Right ventricle myocardium inferior (tissue), 1 donor: Measurements from ENCODE around the gene RHBG. TPM values are rescaled to one million over a fixed set of nuclear protein-coding genes. Genes with fewer than 3 reads are reported as not detected.
"Not testable (repeated sequence)": the region's sequence is repeated elsewhere in the genome, so short reads cannot be mapped to it uniquely, and the experiment has no call there.

Source experiments
- ATAC-seq: fragments of 200-7000 bp; cut with Tn5 transposase; one replicate; pipeline ENCODE4 v1.9.1; 2020; ENCODE audit warnings: mild to moderate bottlenecking, moderate library complexity
- DNase-seq: peaks from one replicate; pipeline ENCODE4 v3.0.0; 2021; ENCODE audit errors: missing footprints
- intact Hi-C: fragments of 100-400 bp; cut with DNase I; formaldehyde crosslinking; loops from one replicate; pipeline ENCODE4 v1.11.0; 2022
- total RNA-seq: library from RNA; stranded (reverse); fragmentation: NEBNext Ultra II Directional; extraction: Animal tissue kit (Norgen Biotek cat#: 25700); gene quantifications from one replicate; pipeline ENCODE4 v1.2.1, GENCODE V29; 2021
- donor health status: DM: no; HTN: yes; CAD: no; lungs with severe emphysema.

The RHBG gene
- total RNA-seq, 1 donor from 2014 or later, result not detected

DNA sequence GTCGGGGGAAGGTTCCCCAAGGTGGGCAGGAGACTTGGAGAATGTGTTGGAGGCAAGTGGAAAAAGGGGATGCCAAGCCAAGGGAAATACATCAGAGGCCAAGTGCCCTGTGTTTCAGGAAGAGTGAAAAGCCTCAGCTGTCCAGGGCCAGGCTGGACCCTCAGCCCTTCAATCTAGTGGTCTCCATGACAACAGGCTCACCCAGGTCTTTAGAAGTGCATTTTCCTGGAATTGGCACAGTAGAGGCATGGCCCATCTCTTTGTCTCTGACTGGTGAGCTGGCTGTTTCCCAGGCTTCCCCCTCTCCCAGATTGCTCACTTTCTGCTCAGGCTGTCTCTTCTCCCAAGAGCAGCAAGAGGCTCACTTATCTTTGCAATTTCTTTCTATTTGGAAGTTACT is 10.4 kb upstream of the RHBG start:
- ATAC-seq, result no peak
- no peak for DNase-seq
- intact Hi-C loops, result no loop called here

DNA sequence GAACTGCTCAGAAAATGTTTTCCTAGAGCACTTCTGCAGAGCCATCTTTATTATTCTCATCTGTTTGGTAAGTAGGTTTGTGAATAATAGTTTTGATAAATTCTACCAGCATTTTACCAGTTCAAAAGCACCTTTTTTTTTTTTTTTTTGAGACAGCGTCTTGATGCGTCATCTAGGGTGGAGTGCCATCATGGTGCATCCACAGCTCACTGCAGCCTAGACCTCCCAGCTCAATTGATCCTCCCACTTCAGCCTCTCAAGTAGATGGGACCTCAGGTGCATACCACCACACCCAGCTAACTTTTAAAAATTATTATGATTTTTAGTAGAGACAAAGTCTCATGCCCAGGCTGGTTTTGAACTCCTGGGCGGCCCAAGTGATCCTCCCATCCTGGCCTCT is 9.8 kb upstream of the RHBG start:
- intact Hi-C loops, result no loop called here
- DNase-seq (no peak), ATAC-seq (no peak)

DNA sequence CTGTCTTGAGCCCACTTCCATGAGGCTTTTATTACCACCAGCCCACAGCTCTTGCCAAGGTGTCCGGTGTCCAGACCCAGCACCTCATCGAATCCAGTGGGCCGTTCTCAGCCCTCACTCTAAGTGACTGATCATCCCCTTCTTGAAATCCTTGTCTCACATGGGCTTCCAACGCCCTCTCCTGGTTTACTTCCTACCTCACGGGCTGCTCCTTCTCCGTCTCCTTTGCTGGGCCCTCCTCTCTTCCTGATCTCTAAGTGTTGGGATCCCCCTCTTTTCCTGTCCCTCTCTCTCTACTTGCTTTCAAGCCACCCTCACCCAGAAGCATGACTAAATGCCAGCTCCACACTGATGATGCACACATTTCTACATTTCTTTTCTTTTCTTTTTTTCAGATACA is 9.0 kb upstream of the RHBG start:
- ATAC-seq, result no peak
- no peak for DNase-seq
- intact Hi-C loops, result no loop called here

DNA sequence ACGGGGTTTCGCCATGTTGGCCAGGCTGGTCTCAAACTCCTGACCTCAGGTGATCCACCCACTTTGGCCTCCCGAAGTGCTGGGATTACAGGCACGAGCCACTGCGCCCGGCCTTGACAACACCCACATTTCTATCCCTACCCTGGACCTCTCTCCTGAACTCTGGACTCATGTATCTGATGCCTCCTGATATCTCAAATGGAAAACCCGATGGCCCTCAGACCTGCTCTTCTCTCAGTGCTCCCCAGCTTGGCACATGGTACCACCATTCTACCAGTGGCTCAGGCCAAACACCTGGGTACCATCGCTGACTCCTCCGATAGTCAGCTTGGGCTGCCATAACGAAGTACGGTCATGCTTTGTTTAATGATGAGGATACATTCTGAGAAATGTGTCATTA is 8.5 kb upstream of the RHBG start:
- ATAC-seq, result no peak
- intact Hi-C loops, result no loop called here
- no peak for DNase-seq

DNA sequence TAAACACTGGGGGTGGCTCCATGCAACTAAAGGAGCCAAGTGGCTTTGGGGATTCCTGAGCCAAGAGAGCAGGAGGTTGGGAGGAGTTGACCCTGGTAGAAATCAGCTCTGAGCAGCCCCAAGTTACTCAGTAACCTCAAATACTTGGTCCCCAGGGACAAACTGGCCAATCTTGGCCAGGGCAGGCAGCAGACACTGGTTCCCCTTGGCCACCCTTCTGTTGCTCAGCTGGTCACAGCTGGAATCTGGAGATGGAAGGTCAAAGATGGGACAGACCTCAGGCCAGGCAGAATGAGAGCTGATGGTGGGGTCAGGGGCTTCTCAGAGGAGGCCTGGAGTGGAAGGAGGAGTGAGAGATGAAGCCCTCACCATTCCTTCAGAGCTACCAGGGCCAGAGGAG is 3.3 kb upstream of the RHBG start:
- ATAC-seq (no peak), DNase-seq (no peak)
- intact Hi-C loops, result no loop called here

DNA sequence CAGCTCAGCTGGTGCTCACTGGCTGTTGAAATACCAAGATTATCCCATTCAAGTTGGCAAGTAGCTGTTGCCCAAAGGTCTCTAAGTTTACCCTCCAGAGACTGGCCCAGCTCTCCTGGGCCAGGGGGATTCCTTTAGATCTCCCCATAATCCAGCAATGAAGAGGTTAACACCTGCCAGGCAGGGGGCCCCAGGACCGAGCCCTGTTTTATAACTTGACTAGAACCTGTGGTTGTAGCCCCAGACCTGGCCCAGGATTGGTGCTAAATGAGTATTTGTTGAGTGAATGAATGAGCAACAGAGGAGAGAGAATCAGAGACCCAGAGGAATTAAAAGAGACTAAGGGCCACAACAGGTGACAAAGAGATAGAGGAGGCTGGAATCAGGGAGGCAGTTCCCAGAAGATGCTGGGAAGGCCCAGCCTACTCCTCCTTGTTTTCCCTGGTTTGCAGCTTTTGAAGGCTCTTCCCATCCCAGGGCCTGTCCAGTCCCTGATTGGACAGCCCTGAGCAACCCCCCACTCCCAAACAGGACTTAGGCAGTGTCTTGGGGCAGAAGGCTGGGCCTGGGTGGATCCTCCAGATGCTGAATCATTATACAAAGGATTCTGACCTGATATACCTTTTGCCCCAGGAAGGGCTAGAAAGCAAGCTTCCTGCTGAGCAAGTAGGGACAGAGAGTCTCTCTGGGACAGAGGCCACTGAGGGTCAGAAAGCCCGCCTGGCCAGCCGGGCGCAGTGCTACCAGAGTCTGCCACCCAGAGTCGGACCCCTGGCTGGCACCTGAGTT is 2.4 kb upstream of the RHBG start:
- ATAC-seq, result no peak
- intact Hi-C loops, result no loop called here
- no peak for DNase-seq

DNA sequence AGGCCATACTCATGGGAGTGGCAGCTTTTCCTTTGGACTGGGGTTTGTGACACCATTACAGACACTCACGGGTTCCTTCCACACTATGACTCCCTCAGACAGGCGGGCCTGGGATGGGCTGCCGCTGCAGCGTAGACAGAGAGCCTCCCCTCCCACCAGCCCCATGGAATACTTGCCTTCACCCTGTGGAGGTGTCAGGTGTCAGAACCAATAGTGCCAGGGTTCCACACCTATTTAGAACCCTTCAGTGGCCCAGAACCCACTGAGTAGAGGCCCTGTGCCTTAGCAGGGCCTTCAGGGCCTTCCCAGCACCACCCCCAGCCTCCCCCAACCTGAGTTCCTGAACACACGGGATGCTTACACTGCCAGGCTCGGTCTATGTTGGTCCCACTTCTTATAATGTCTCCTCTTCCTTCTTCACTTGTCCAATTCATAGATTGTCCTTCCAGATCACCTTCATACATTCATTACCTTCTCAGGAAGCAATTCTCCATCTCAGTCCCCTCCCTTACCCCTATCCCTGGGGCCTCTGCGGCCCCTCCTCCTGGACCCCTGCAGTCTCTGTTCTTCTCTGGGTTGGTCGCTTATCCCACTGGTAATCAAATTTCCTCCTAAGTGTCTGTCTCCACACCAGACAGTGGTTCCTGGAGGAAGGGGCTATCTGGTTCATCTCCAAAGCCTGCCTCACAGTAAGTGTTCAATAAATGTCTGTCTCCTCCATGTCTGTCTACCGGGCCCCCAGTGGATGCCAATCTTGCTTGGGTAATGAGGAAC is 1.4 kb upstream of the RHBG start:
- DNase-seq, result no peak
- intact Hi-C loops, result no loop called here
- no peak for ATAC-seq

DNA sequence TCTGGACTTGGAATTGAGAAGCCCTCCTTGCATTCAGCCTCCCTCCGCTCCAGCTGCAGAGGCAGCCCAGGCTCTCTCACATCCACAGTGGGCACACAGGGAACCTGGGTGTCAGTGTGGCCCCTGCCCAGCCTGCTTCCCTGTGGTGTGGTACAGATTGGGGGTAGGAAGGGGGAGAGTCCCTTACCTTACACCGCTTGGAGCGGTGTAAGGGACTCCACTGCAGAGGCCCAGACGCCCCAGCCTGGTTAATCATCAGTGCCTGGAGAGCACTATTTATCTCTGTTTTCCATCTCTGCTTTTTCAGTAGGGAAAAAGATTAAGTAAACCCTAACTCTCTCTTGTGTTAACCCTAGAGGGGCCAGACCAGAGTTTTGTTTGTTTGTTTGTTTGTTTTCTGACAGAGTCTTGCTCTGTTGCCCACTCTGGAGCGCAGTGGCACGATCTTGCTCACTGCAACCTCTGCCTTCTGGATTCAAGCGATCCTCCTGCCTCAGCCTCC is 803 bp upstream of the RHBG start:
- DNase-seq (no peak), ATAC-seq (no peak)
- intact Hi-C loops, result no loop called here

DNA sequence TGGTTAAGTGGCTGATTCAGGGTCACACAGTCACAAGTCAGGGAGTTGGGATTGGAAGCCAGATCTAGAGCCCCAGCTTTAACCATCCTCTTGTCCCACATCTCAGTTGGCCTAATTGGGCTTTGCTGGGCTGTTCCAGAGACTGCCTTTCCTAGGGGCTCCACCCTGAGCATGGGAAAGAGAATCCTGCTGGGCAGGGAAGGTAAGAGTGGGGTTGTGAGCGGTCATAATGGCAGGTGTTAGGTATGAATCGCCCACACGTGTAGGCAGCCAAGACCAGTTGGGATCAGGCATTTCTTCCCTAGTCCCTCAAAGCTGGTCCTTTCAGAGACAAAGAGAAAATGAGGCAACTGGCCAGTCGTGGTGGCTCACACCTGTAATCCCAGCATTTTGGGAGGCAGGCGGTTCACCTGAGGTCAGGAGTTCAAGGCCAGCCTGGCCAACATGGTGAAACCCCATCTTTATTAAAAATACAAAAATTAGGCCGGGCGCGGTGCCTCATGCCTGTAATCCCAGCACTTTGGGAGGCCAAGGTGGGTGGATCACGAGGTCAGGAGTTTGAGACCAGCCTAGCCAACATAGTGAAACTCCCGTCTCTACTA is 775 bp downstream of the RHBG start:
- DNase-seq, intact Hi-C loops, ATAC-seq: not testable (repeated sequence)

DNA sequence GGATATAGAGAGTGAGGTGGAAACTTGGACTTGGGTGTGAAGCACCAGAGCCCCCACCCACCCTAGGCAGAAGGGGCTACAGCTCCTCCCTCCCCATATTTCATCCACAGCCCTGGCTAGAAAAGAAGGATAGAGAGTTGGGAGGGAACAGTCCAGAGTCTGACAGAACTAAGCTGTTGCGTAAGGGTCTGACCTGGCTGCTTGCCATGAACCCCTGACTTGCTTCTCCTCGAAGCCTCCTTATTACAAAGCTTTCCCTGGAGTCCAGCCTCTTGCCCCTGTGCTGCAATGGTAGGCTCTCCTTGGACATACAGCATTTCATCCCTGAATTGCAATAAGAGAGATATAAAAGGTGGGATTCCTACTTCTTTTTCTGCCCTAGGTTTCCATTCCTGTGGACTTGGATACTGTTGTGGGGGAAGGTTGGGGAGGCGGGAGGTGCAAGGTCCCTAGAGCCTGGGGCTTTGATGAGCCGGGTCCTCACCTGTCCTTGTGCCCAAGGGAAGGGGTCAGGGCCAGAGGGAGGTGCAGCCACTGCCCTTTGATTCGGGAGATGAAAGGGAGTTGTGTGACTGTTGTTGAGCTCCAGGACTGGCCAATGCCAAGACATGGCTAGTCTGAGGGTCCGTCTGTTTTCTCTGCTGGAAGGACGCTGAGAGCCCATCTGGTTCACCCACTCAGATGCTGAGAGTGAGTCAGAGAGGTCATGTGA is 2.7 kb downstream of the RHBG start:
- intact Hi-C loops, result no loop called here
- peak; percentile 81 for DNase-seq

DNA sequence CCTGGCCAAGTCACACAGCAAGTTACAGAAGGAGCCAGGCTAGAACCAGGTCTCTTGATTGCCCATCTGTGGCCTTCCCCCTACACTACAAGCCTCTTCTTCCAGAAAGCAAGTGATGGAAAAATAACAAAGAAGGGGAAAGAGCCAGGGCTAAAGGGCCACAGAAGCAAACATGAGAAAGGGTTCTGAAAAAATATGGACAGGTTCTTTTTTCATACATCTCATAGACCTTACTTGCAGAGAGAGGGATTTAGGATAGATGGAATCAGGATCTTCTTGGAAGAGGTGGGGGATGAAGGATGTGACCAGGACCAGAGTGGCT is 3.2 kb downstream of the RHBG start:
- DNase-seq (no peak), ATAC-seq (no peak)
- intact Hi-C loops, result no loop called here

More for the DNA sequence above, 2.7 kb downstream of the RHBG start:
- ATAC-seq, result no peak

DNA sequence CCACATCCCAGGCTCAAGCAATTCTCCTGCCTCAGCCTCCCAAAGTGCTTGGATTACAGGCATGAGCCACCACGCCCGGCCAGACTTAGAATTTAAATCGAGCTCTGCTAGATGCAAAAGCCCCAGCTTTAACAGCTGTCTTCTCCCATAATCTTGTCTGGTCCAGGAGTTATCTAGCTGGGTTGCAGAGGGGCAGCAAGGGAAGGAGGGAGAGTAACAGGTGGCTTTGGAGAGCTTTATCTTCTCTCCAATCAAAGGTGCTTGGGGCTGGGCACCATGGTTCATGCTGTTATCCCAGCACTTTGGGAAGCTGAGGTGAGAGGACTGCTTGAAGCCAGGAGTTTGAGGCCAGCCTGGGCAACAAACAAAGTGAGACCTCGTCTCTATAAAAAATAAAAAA is 3.9 kb downstream of the RHBG start:
- ATAC-seq (no peak), DNase-seq (no peak)
- intact Hi-C loops, result no loop called here

DNA sequence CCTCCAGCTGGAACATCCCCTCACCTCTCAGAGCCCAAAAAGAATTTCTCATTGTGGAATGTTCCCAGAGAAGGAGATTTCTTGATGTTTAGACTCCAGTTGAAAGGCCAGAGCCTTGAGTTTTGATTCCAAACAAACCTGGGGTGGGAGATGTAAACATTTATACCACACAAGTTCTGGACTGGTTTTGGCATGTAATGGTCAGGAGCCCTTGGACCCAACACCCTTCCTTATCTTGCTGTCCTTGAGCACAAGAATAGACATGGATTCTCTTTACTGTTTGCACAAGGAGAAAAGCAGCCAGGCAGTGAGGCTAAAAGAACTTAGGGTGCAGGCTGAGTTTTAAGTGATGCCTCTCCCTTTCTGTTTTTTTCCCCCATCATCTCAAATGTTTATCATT is 4.5 kb downstream of the RHBG start:
- DNase-seq (no peak), ATAC-seq (no peak)
- intact Hi-C loops, result no loop called here

DNA sequence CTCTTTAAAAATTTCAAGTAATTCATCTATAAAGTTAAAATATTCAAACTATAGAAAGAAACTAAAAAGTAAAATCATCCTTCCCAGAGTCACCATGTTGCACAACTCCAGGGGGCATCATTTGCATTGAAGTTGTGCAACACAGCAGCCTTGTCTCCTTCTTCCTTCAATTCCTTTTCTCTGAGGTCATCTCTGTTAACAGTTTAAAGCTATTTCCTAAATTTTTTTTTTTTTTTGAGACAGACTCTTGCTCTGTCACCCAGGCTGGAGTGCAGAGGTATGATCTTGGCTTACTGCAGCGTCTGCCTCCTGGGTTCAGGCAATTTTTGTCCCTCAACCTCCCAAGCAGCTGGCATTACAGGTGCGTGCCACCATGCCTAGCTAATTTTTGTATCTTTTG is 7.1 kb downstream of the RHBG start:
- intact Hi-C loops, result no loop called here
- DNase-seq (no peak), ATAC-seq (no peak)

DNA sequence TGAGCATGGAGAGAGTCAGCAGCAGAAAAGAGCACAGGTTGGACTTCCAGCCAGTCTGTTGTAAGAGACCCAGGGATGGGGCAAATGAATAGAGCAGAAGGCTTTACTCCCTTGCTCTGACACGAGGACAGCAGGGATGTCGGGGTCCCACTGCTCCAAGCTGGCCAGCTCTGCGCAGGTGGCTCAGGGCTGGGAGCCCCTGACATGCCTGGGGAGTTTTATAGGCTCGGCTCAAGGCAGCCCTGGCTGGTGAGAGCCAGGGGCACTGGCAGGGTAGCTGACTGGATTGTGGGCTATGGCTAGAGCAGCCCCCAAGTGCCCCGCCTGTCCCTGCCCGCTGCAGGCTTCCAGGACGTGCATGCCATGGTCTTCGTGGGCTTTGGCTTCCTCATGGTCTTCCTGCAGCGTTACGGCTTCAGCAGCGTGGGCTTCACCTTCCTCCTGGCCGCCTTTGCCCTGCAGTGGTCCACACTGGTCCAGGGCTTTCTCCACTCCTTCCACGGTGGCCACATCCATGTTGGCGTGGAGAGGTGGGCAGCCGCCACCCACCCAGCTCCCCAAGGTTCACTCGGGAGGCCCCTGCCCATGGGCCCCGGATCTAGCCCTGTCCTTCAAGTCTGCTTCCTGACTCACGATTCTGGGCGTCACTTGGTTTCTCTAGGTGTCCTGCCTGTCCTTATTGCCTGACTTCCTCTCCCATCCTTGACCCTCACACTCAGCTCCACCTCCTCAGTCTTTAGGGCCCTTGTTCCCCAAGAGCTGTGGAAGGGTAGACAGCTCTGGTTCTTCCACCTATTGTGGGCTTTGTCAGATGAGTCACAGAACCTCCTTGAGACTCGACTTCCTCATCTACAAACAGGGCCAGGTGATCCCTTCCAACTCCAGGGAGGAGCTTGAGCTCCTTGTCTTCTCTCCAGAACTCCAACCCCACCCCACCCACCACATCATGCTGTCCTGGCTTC is 8.2 kb downstream of the RHBG start:
- no peak for ATAC-seq
- intact Hi-C loops, result no loop called here
- DNase-seq, result peak; percentile 25

DNA sequence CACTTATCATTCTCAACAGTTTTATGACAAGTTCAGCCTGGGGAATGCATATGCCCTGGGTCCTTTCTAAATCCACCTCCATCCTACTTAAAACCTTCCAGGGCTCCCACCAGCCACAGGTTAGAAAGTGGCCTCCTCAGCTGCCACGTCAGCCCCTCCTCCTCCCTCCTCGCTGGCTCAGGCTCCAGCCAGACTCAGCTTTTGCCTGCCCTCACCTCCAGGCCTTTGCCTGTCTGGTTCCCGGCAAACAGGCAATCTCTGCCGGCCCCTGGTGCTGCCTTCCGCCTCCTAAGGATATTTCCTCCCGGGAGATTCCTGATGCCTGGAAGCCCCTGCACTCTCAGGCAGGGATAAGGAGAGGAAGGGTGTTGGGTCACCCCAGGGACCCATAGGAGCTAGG is 9.5 kb downstream of the RHBG start:
- ATAC-seq (no peak), DNase-seq (peak; percentile 2)
- intact Hi-C loops, result no loop called here

DNA sequence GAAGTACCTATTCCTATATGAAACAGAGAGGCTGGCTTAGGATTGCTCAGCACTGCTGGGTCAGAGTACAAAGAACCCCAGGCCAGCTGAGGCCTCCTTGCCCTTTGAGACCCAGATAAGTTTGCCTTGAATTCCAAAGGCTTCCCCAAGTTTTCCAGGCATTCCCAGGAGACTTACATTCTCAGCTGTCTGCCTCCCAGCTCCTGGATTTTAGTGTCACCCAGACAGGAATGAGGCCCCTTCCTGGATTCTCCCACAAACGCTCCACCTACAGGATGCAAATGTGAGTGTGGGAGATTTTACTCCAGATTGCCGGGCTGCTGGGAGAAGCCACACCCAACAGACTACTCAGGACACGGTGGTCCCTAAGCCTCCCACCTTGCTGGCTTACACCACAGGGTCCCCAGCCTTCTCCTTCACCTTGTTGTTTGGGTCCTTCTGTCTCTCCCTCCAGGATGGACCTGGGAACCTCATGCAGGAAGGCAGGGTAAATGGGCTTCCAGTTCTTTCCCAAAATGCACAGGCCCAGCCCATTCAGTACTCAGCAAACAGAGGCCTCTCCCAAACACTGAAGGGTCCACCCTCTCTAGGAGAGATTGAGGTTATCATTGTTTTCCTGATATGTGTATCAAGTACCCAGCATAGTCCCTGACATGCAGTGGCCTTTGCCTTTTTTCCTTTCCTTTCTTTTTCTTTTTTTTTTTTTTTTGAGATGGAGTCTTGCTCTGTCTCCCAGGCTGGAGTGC is 10.6 kb downstream of the RHBG start:
- DNase-seq (no peak), ATAC-seq (no peak)
- intact Hi-C loops, result loop anchor here (5.0 kb wide), 1 partner anchor 228 kb away; no protein-coding TSS in a partner anchor

DNA sequence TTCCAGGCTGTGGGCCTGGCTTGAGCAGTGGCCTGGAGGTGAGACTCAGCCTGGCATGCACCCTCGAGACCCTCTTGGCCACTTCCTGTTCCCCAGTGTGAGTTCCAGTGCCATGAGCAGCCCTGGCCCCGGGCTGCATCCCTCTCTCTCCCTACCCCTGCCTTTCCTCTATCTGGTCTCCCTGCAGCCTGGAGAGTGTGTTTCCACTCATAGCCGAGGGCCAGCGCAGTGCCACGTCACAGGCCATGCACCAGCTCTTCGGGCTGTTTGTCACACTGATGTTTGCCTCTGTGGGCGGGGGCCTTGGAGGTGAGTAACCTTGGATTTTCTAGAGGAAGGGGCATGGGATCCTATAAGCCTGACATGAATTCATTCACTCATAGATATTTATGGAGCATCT is 13.6 kb downstream of the RHBG start:
- DNase-seq (peak; percentile 33), ATAC-seq (no peak)
- intact Hi-C loops, result loop anchor here (5.0 kb wide), 1 partner anchor 225 kb away; no protein-coding TSS in a partner anchor
